Upper lobe of left lung (tissue), 6 donors: ENCODE measurements around the gene TSHZ2. TPM values are rescaled to one million over a fixed set of nuclear protein-coding genes. Genes with fewer than 3 reads are reported as not detected.

Source experiments
- ATAC-seq, 2 donors: fragments of 200-7000 bp; cut with Tn5 transposase; one replicate each; pipeline ENCODE4 v1.9.1; 2022; ENCODE audit warnings: mild to moderate bottlenecking in 2 of 2, moderate library complexity in 2 of 2; ENCODE audit not compliant: low FRiP score in 2 of 2
- DNase-seq, 2 donors: peaks; one replicate each; pipeline ENCODE4 v3.0.0-alpha.2; 2019 to 2020
- H3K27ac ChIP-seq, 4 donors: fragments of 200-600 bp; sonication (generic); one replicate each; pipeline ENCODE4 v1.5.1; 2016 to 2019
- H3K27me3 ChIP-seq, 4 donors: fragments of 200-600 bp; sonication (generic); one replicate each; pipeline ENCODE4 v1.5.1; 2017 to 2019
- H3K36me3 ChIP-seq, 4 donors: fragments of 200-600 bp; sonication (generic); one replicate each; pipeline ENCODE4 v1.5.1; 2016 to 2019
- H3K4me1 ChIP-seq, 4 donors: fragments of 200-600 bp; sonication (generic); one replicate each; pipeline ENCODE4 v1.5.1; 2018 to 2019
- H3K4me3 ChIP-seq, 4 donors: fragments of 200-600 bp; sonication (generic); one replicate each; pipeline ENCODE4 v1.5.1; 2017 to 2019; ENCODE audit warnings: mild to moderate bottlenecking in 2 of 4, moderate library complexity in 1 of 4
- H3K9me3 ChIP-seq, 4 donors: fragments of 200-600 bp; sonication (generic); one replicate each; pipeline ENCODE4 v1.5.1; 2018 to 2019
- CTCF ChIP-seq, 6 experiments: fragments of 450-650 bp in 4 of 6; fragments of 200-600 bp in 2 of 6; sonication (generic) in 2 of 6; IDR thresholded peaks; one replicate each; pipeline ENCODE4 v1.5.1; 2016 to 2019; ENCODE audit warnings: antibody characterized with exemption in 6 of 6
- EP300 ChIP-seq, 4 donors: sonication (generic); formaldehyde crosslinking; IDR thresholded peaks; one replicate each; pipeline ENCODE4 v1.5.1; 2017; ENCODE audit warnings: antibody characterized with exemption in 4 of 4, control low read depth in 2 of 4
- POLR2A ChIP-seq, 4 donors: fragments of 450-650 bp; IDR thresholded peaks; one replicate each; pipeline ENCODE4 v1.5.1; 2016 to 2017; ENCODE audit warnings: antibody characterized with exemption in 4 of 4, mild to moderate bottlenecking in 2 of 4
- POLR2AphosphoS5 ChIP-seq, 2 donors: sonication (generic); formaldehyde crosslinking; IDR thresholded peaks; one replicate each; pipeline ENCODE4 v1.5.1; 2017; ENCODE audit warnings: antibody characterized with exemption in 2 of 2
- WGBS, 2 donors: methylation state at CpG; one replicate each; pipeline ENCODE4 v1.1.5; 2017 to 2018; 5-methylcytosine and 5-hydroxymethylcytosine counted together
- total RNA-seq, 6 donors: library from RNA; depleted of rRNA in 4 of 6; stranded (reverse); fragments of >200 nt in 4 of 6; gene quantifications; one replicate each; pipeline versions ENCODE4 v1.1.0 to v1.2.1, GENCODE V29; 2016 to 2021
- donor health status: DM: no; HTN: no; CAD: no; lungs with moderate emphysema.
- donor health status: DM: no; HTN: yes; CAD: no; lungs with severe emphysema.

The TSHZ2 gene
- total RNA-seq, 6 donors from 2014 or later: 1.8 to 10.0 (median 3.2) TPM

DNA sequence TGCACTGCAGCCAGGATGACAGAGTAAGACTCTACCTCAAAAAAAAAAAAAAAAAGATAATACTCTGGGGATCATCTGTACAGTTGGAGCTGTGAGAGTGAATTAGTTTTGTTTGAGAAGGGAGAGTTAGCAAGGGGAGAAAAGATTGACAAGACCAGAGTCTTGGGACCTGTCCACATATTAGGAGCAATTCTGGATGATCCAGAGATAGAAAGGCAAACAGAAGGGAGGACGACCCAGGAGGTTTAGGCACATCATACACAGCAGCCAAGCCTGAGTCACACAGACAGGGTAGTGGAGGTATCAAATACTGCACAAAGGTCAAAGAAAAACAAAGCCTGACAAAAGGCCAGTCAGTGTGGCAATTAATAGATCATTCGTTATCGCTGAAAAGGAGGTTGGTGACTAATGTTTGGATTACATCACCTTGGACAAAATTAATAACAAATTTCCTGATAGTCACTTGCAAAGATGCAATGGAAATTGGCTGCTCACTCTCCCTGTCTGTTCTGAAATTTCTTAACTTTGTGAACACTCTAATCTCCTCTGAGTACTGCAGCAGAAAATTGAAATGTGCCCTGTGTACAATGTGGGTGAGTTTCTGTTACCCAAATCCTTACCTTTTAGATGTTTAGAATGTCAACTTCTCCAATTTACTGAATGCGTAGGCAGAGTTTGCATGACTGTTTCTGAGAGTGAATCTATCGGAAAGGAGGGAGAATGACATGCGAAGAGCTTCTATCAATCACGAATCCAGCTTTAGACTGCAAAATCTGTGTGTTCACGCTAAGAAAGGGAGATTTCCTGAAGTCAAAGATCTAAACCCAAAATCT, 105.4 kb downstream of the TSHZ2 start:
- DNase-seq (no peak), ATAC-seq (peak in 1 of 2 donors; percentile 87)
- H3K27me3 ChIP-seq: no peaks in the 10 kb centered on the region
- 59 to 62% methylated on average over 8 of the region's 8 CpGs for WGBS, 2 donors
- no peaks in the 10 kb centered on the region for H3K9me3 ChIP-seq
- no peak overlapping the region for H3K4me3 ChIP-seq
- H3K36me3 ChIP-seq: no peaks in the 10 kb centered on the region
- H3K4me1 ChIP-seq: peaks cover 10 to 34% (median 17%) of the 10 kb centered on the region in 4 donors
- H3K27ac ChIP-seq: no peak overlapping the region
- TF ChIP-seq POLR2AphosphoS5 (IDR thresholded peaks at IDR 0.05) (peak in 1 of 2 donors; percentile 45), CTCF (IDR thresholded peaks at IDR 0.05) (no peak)

- Histone ChIP-seq H3K4me3 (no peak overlapping the region), H3K27ac (no peak overlapping the region), H3K4me1 (peaks cover 10 to 34% (median 17%) of the 10 kb centered on the region in 4 donors), H3K9me3 (no peaks in the 10 kb centered on the region), H3K27me3 (no peaks in the 10 kb centered on the region), H3K36me3 (no peaks in the 10 kb centered on the region)
- DNase-seq (no peak), ATAC-seq (no peak)
- WGBS, 2 donors: 84 to 88% methylated on average over 4 of the region's 4 CpGs
- no peak for TF ChIP-seq POLR2AphosphoS5 (IDR thresholded peaks at IDR 0.05)
- no peak for TF ChIP-seq POLR2A (IDR thresholded peaks at IDR 0.05)
- TF ChIP-seq CTCF (IDR thresholded peaks at IDR 0.05): no peak
- TF ChIP-seq EP300 (IDR thresholded peaks at IDR 0.05): no peak
These were observed 106.6 kb downstream of the TSHZ2 start for GRCh38 chr20:53078761-53079160.

DNA sequence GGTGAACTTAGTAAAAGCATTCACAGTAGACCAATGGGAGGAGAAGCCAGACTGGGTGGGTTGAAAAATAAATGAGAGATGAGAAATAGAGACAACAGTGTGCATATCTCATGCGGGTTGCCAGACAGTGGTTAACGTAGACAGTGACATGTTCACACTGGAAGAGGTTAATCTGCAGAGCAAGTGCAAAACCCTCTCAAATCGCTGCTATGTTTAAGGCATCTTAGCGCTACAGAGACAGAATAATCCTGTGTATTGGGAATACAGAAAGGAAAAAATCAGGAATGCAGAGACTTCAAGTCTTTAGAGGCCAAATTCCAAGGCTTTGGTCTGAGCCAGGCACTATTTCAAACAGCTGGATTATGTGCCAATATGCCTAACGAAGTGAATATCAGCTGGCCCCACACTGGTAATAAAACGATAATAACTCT, 107.1 kb downstream of the TSHZ2 start:
- TF ChIP-seq CTCF (IDR thresholded peaks at IDR 0.05) (no peak), POLR2A (IDR thresholded peaks at IDR 0.05) (no peak)
- no peaks in the 10 kb centered on the region for H3K9me3 ChIP-seq
- no peaks in the 10 kb centered on the region for H3K27me3 ChIP-seq
- ATAC-seq (peak in 1 of 2 donors; percentile 61), DNase-seq (no peak)
- H3K4me3 ChIP-seq: no peak overlapping the region
- no peak overlapping the region for H3K27ac ChIP-seq
- WGBS, 2 donors: 77 to 78% methylated on average over 6 of the region's 6 CpGs
- H3K4me1 ChIP-seq: peaks cover 10 to 34% (median 17%) of the 10 kb centered on the region in 4 donors
- no peaks in the 10 kb centered on the region for H3K36me3 ChIP-seq

GRCh38 chr20:53079828-53080686, 107.9 kb downstream of the TSHZ2 start:
- H3K9me3 ChIP-seq: no peaks in the 10 kb centered on the region
- peak overlapping the region in 1 of 4 donors; percentile 49 for H3K27ac ChIP-seq
- DNase-seq (no peak), ATAC-seq (no peak)
- no peaks in the 10 kb centered on the region for H3K36me3 ChIP-seq
- 82 to 86% methylated on average over 10 of the region's 10 CpGs for WGBS, 2 donors
- H3K4me3 ChIP-seq: no peak overlapping the region
- no peaks in the 10 kb centered on the region for H3K27me3 ChIP-seq
- TF ChIP-seq POLR2A (IDR thresholded peaks at IDR 0.05): no peak
- no peak for TF ChIP-seq EP300 (IDR thresholded peaks at IDR 0.05)
- TF ChIP-seq POLR2AphosphoS5 (IDR thresholded peaks at IDR 0.05): no peak
- TF ChIP-seq CTCF (IDR thresholded peaks at IDR 0.05): no peak
- peaks cover 10 to 34% (median 17%) of the 10 kb centered on the region in 4 donors for H3K4me1 ChIP-seq
